Endothelial cell of umbilical vein (primary cell): ENCODE data around the gene ZC3HAV1. TPM values are rescaled to one million over a fixed set of nuclear protein-coding genes. Genes with fewer than 3 reads are reported as not detected.

Source experiments
- Bru-seq: library from RNA; stranded (reverse); fragments of 400-500 nt; gene quantifications from one replicate; lab custom pipeline; 2021; lab: Mats Ljungman, UMichigan
- BruChase-seq, 2 experiments: library from RNA; stranded (reverse); fragments of 400-500 nt; gene quantifications; one replicate each; lab custom pipeline; 2021; lab: Mats Ljungman, UMichigan
- BruUV-seq: library from RNA; stranded (reverse); fragments of 400-500 nt; replicated peaks from 2 replicates; lab custom pipeline; 2021; lab: Mats Ljungman, UMichigan
- CTCF ChIA-PET: fragments of 300-600, 350-600 bp; sonication (Branson Sonifier 250); formaldehyde crosslinking; loops from one replicate; lab custom pipeline; 2021; ENCODE audit warnings: antibody characterized with exemption, inconsistent platforms; lab: Charles Lee
- POLR2A ChIA-PET: fragments of 300-600, 350-600 bp; sonication (Branson Sonifier 250); formaldehyde crosslinking; loops from one replicate; lab custom pipeline; 2021; ENCODE audit warnings: antibody characterized with exemption, inconsistent platforms; lab: Charles Lee
- DNase-seq: peaks from one replicate; pipeline ENCODE4 v3.0.0-alpha.2; 2011; ENCODE audit warnings: low read depth, low spot score
- FAIRE-seq: peaks from 2 replicates; lab custom pipeline; 2011; peaks lifted over from hg19 to GRCh38; lab: Jason Lieb, UNC
- H2AFZ ChIP-seq: 2 replicates; pipeline ENCODE4 v1.6.0; 2012; ENCODE audit warnings: low read depth, low read length, control low read depth, inconsistent platforms
- H3K27ac ChIP-seq: 2 replicates; pipeline ENCODE4 v1.5.1; 2011; ENCODE audit warnings: low read depth, mild to moderate bottlenecking, control low read depth, low read length, moderate library complexity; ENCODE audit not compliant: insufficient read depth
- H3K27me3 ChIP-seq, 2 experiments: 2 replicates each; pipeline versions ENCODE4 v1.6.0 to v1.6.1; 2011; ENCODE audit warnings: low read length in 2 of 2, mixed read lengths in 1 of 2; ENCODE audit not compliant: control insufficient read depth in 2 of 2, insufficient read depth in 2 of 2
- H3K36me3 ChIP-seq, 2 experiments: 2 replicates in 1 of 2; 3 replicates in 1 of 2; pipeline ENCODE4 v1.5.1; 2011; ENCODE audit warnings: low read length in 2 of 2, mild to moderate bottlenecking in 1 of 2, moderate library complexity in 1 of 2; ENCODE audit not compliant: control insufficient read depth in 2 of 2, insufficient read depth in 2 of 2; ENCODE audit errors: extremely low read depth in 1 of 2
- H3K4me1 ChIP-seq: 3 replicates; pipeline ENCODE4 v1.5.1; 2011; ENCODE audit warnings: mild to moderate bottlenecking, low read length; ENCODE audit not compliant: control insufficient read depth, insufficient read depth; ENCODE audit errors: extremely low read depth
- H3K4me2 ChIP-seq: 2 replicates; pipeline ENCODE4 v1.6.1; 2011; ENCODE audit warnings: low read length, control low read depth, mixed read lengths; ENCODE audit not compliant: insufficient read depth
- H3K4me3 ChIP-seq, 3 experiments: fragments of 200-600 bp in 1 of 3; sonication (generic), shearing (Covaris generic) in 1 of 3; replicated peaks in 1 of 3; 2 replicates each; pipeline ENCODE4 v1.5.1; 2011 to 2016; ENCODE audit warnings: control low read depth in 3 of 3, low read length in 3 of 3, mild to moderate bottlenecking in 2 of 3, inconsistent platforms in 1 of 3, low read depth in 1 of 3, moderate library complexity in 1 of 3; ENCODE audit not compliant: insufficient read depth in 1 of 3
- H3K79me2 ChIP-seq: 2 replicates; pipeline ENCODE4 v1.6.0; 2012; ENCODE audit warnings: low read length, inconsistent platforms; ENCODE audit not compliant: control insufficient read depth, insufficient read depth
- H3K9ac ChIP-seq: replicated peaks from 2 replicates; pipeline ENCODE3; 2011; ENCODE audit warnings: low read length, control low read depth; ENCODE audit not compliant: insufficient read depth; ENCODE audit errors: extremely low read depth
- H3K9me1 ChIP-seq: replicated peaks from 3 replicates; pipeline ENCODE4 v1.6.0; 2011; ENCODE audit warnings: mild to moderate bottlenecking, low read length; ENCODE audit not compliant: control insufficient read depth, insufficient read depth; ENCODE audit errors: extremely low read depth
- H3K9me3 ChIP-seq: replicated peaks from 2 replicates; pipeline ENCODE4 v1.5.1; 2012; ENCODE audit warnings: low read length, inconsistent platforms; ENCODE audit not compliant: control insufficient read depth, insufficient read depth
- H4K20me1 ChIP-seq: replicated peaks from 2 replicates; pipeline ENCODE3; 2011; ENCODE audit warnings: mild to moderate bottlenecking, low read length; ENCODE audit not compliant: control insufficient read depth, insufficient read depth; ENCODE audit errors: extremely low read depth
- CTCF ChIP-seq, 2 donors: IDR thresholded peaks; 1 replicate in 1 of 2; 2 replicates in 1 of 2; pipeline ENCODE4 v1.5.1; 2011; ENCODE audit warnings: low read length in 2 of 2, mild to moderate bottlenecking in 2 of 2, moderate library complexity in 2 of 2, control low read depth in 1 of 2, inconsistent platforms in 1 of 2, low read depth in 1 of 2; ENCODE audit not compliant: insufficient read depth in 1 of 2; ENCODE audit errors: extremely low read depth in 1 of 2
- EZH2 ChIP-seq: IDR thresholded peaks from 2 replicates; pipeline ENCODE4 v1.6.1; 2012; ENCODE audit warnings: borderline replicate concordance, low read depth, mild to moderate bottlenecking, moderate library complexity, low read length, inconsistent platforms; ENCODE audit not compliant: severe bottlenecking
- FOS ChIP-seq: IDR thresholded peaks from 2 replicates; pipeline ENCODE4 v1.6.1; 2011; ENCODE audit warnings: mild to moderate bottlenecking, low read length, moderate library complexity, borderline replicate concordance; ENCODE audit not compliant: insufficient read depth
- GATA2 ChIP-seq: IDR thresholded peaks from 2 replicates; pipeline ENCODE4 v1.7.0; 2011; ENCODE audit warnings: low read depth, mild to moderate bottlenecking, moderate library complexity, mixed read lengths, low read length; ENCODE audit not compliant: insufficient read length, insufficient read depth
- JUN ChIP-seq: IDR thresholded peaks from 2 replicates; pipeline ENCODE4 v1.6.1; 2011; ENCODE audit warnings: borderline replicate concordance, low read depth; ENCODE audit not compliant: insufficient read length, insufficient read depth
- MAX ChIP-seq: IDR thresholded peaks from 2 replicates; pipeline ENCODE4 v1.6.1; 2011; ENCODE audit not compliant: insufficient read depth, insufficient read length
- MYC ChIP-seq: IDR thresholded peaks from one replicate; pipeline ENCODE4 v1.6.1; 2011; ENCODE audit warnings: mild to moderate bottlenecking, low read depth, low read length
- POLR2A ChIP-seq: IDR thresholded peaks from 2 replicates; pipeline ENCODE4 v1.6.1; 2012; ENCODE audit warnings: low read depth, mild to moderate bottlenecking, control low read depth, low read length
- POLR2AphosphoS5 ChIP-seq: IDR thresholded peaks from 2 replicates; pipeline ENCODE4 v1.6.1; 2012; ENCODE audit warnings: low read depth, mild to moderate bottlenecking, control low read depth, low read length, moderate library complexity; ENCODE audit not compliant: insufficient read depth
- dilution Hi-C: fragments of 300-500 bp; cut with MboI; formaldehyde crosslinking; loops from one replicate; pipeline ENCODE4 v1.15.0; 2019; ENCODE audit warnings: low sequenced_read_pairs; ENCODE audit not compliant: extremely low pct_ligation_motif_present
- intact Hi-C: fragments of 100-400 bp; cut with micrococcal nuclease; formaldehyde crosslinking; loops from one replicate; pipeline ENCODE4 v1.10.0; 2022
- long read RNA-seq: library from polyadenylated mRNA; stranded (forward); transcript quantifications from one replicate; pipeline ENCODE4 v2.0.0, GENCODE V29; 2021
- polyA minus RNA-seq, 3 experiments: library from RNA; depleted of rRNA, polyadenylated mRNA; stranded (reverse); fragments of >200 nt; gene quantifications; 1 replicate in 1 of 3; 2 replicates in 2 of 3; pipeline ENCODE4 v1.2.3, GENCODE V29; 2011
- polyA plus RNA-seq, 4 experiments: library from polyadenylated mRNA; depleted of rRNA in 3 of 4; stranded (reverse) in 3 of 4; unstranded in 1 of 4; fragments of >200 nt; gene quantifications; 2 replicates each; pipeline versions ENCODE4 v1.2.1 to v1.2.3, GENCODE V29; 2011 to 2012; ENCODE audit warnings: missing spikeins in 1 of 4
- total RNA-seq: library from RNA; stranded (reverse); gene quantifications from 2 replicates; pipeline ENCODE4 v1.2.3, GENCODE V29; 2021

The ZC3HAV1 gene
- total RNA-seq (36.8 and 37.7 TPM in 2 replicates), polyA plus RNA-seq (15.6 and 17.1 TPM in 2 replicates), polyA minus RNA-seq (40.7 and 44.3 TPM in 2 replicates), Bru-seq, nascent RNA (percentile 79 among the genes with signal in this experiment), BruChase-seq, experiment 1, labeled RNA remaining after a 6-hour chase (percentile 91 among the genes with signal in this experiment), BruChase-seq, experiment 2, labeled RNA remaining after a 2-hour chase (percentile 79 among the genes with signal in this experiment)
- 16.8 and 17.6 TPM in 2 replicates for polyA plus RNA-seq (2011; cell fraction: cytosol; rRNA removed)
- 11.9 and 13.2 TPM in 2 replicates for polyA plus RNA-seq (2011; cell fraction: nucleus; rRNA removed)
- polyA plus RNA-seq (2012), result 17.3 and 20.4 TPM in 2 replicates
- 24.1 TPM for polyA minus RNA-seq (2011; cell fraction: cytosol; rRNA and poly(A)+ RNA removed)
- 20.3 and 20.7 TPM in 2 replicates for polyA minus RNA-seq (2011; cell fraction: nucleus; rRNA and poly(A)+ RNA removed)
- long read RNA-seq, full-length matches to known transcripts, result 28 of 49 reads
- long read RNA-seq, partial matches to known transcripts, result 5 of 49 reads
- long read RNA-seq, other reads (novel, unspliced or antisense), result 16 of 49 reads

- Histone ChIP-seq H4K20me1 (no peaks in the 10 kb centered on the region), H3K4me2 (peak within 1 kb of the TSS; percentile 88), H3K79me2 (peaks cover 38% of the 10 kb centered on the region), H3K27ac (peak within 1 kb of the TSS; percentile 64), H3K9ac (peak within 1 kb of the TSS; percentile 80), H3K27me3 (no peaks in the 10 kb centered on the region), H3K4me3 (peak within 1 kb of the TSS; percentile 69 to 87 (median 71)), H3K9me1 (no peaks in the 10 kb centered on the region), H3K4me1 (peaks cover 13% of the 10 kb centered on the region), H3K9me3 (no peaks in the 10 kb centered on the region), H2AFZ (peak within 1 kb of the TSS; percentile 86), H3K36me3 (no peaks in the 10 kb centered on the region)
- peak; percentile 2 for TF ChIP-seq MAX
- TF ChIP-seq GATA2, result no peak
- TF ChIP-seq POLR2A, result peak; percentile 92
- TF ChIP-seq EZH2, result no peak
- TF ChIP-seq MYC, result no peak
- TF ChIP-seq POLR2AphosphoS5, result peak; percentile 71
- no peak for TF ChIP-seq JUN
- no peak for TF ChIP-seq FOS
- no peak for TF ChIP-seq CTCF (IDR thresholded peaks at IDR 0.05; ENCODE audit: extremely low read depth in 1 of 2, insufficient read depth in 1 of 2, low read depth in 1 of 2, low read length in 2 of 2)
- POLR2A ChIA-PET, result interaction anchor here (0.6 kb wide), 1 partner anchor 12 kb away, joined by 5 read pairs; no protein-coding TSS in a partner anchor
- peak; percentile 79 for DNase-seq
- TSS peak; percentile 88 for BruUV-seq
- intact Hi-C loops, result loop anchor here (1.0 to 5.0 kb wide), 7 partner anchors 9 to 248 kb away; partner anchors contain the start of genes LUC7L2 and UBN2
- CTCF ChIA-PET, result no interaction called here
- dilution Hi-C loops, result no loop called here
- FAIRE-seq, result peak; percentile 63
Measured at GRCh38 chr7:139109188-139109982, at the start of gene ZC3HAV1. TSS of gene ZC3HAV1 (minus strand) at chr7:139109720. CDS start at chr7:139109331, 389 bp downstream.
